HFF-Myc (cell line): Measurements from ENCODE around the gene EDRF1.

ENCODE experiments used
- DNase-seq: peaks from one replicate; pipeline ENCODE4 v3.0.0-alpha.2; 2011; ENCODE audit warnings: low read depth; ENCODE audit errors: extremely low read depth
- H3K4me3 ChIP-seq: replicated peaks from 2 replicates; pipeline ENCODE4 v1.5.1; 2011; ENCODE audit warnings: low read depth, mild to moderate bottlenecking, control low read depth, low read length
- CTCF ChIP-seq: IDR thresholded peaks from 2 replicates; pipeline ENCODE4 v1.5.1; 2012; ENCODE audit warnings: mild to moderate bottlenecking, low read depth, low read length, control low read depth; ENCODE audit errors: missing control alignments

EDRF1 gene

GRCh38 chr10:125687507-125688185 lies 31.9 kb upstream of the EDRF1 start:
- no peak for DNase-seq
- TF ChIP-seq CTCF = no peak
- no peak overlapping the region for H3K4me3 ChIP-seq

GRCh38 chr10:125689955-125690569 lies 29.4 kb upstream of the EDRF1 start:
- no peak overlapping the region for H3K4me3 ChIP-seq
- DNase-seq = no peak
- TF ChIP-seq CTCF = no peak

DNA sequence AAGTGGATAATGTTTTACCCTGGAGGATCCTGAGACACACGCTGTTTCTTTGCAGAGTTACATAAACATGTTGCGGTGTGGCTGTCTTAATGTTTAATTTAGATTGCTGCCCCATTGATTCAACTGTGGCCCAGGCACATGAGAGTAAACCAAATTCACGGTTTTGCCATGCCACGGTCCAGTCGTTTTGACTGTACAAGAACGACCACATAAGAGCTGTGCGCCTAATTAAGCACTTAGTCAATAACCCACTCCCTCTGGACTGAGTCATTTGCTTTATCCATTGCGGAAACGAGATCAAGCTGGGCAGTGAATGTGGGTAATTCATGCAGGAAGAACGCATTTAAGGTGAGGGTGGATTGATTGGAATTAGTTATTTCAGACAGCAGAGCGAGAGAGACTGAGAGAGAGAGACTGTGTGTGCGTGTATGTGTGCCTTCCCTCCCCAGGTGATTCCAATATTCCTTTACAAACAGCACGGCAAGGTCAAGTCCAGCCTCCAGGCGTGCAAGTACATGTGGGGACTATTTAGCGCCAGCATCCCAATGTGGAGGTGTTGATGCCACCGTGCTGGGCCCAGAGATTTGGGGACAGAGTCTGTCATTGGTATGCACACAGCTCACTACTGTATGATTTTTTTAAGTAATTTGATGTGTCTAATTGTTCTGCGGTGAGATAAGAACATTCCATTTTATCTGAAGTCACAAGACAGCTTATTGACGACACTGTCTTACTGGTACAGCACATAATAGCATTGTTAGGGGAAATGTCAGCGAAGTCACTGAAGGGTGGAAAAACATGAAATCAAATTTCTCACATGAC lies 28.1 kb upstream of the EDRF1 start:
- peak; percentile 61 for DNase-seq
- no peak for TF ChIP-seq CTCF
- no peak overlapping the region for H3K4me3 ChIP-seq

- no peak overlapping the region for H3K4me3 ChIP-seq
- no peak for TF ChIP-seq CTCF
- no peak for DNase-seq
Observed at GRCh38 chr10:125692196-125692595, 27.3 kb upstream of the EDRF1 start.

- no peak overlapping the region for H3K4me3 ChIP-seq
- no peak for TF ChIP-seq CTCF
- peak; percentile 88 for DNase-seq
Observed at GRCh38 chr10:125692601-125693523, 26.6 kb upstream of the EDRF1 start.

DNA sequence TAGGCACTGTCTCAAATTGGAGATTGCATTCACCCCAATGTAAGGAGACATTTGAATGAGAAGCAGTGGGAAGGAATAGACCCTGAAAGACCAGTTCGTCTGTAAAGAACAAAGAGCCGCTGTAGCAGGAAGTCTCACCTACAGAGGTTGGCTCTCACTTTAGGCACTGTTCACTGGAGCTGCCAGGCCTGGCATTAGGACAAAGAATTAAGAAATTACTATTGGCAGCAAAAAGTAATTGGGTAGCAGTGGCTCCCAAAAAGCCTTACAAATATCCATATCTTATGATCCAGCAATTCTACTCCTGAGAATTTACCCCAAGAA lies 26.0 kb upstream of the EDRF1 start:
- no peak for DNase-seq
- no peak overlapping the region for H3K4me3 ChIP-seq
- TF ChIP-seq CTCF = no peak
